Panc1 (cell line): Measurements from ENCODE around the gene DOCK3. TPM values are rescaled to one million over a fixed set of nuclear protein-coding genes. Genes with fewer than 3 reads are reported as not detected.

Experiments used
- ATAC-seq: fragments of 200-7000 bp; cut with Tn5 transposase; 2 replicates; pipeline ENCODE4 v1.9.1; 2020; ENCODE audit warnings: mild to moderate bottlenecking, moderate library complexity
- BruUV-seq: library from RNA; stranded (reverse); fragments of 400-500 nt; replicated peaks from 2 replicates; lab custom pipeline; 2021; lab: Mats Ljungman, UMichigan
- CTCF ChIA-PET: fragments of 300-600 bp; sonication (Branson Sonifier 250); formaldehyde crosslinking; loops from one replicate; lab custom pipeline; 2022; ENCODE audit warnings: antibody characterized with exemption; lab: Charles Lee
- POLR2A ChIA-PET: fragments of 300-600 bp; sonication (Branson Sonifier 250); formaldehyde crosslinking; loops from one replicate; lab custom pipeline; 2022; ENCODE audit warnings: antibody characterized with exemption; lab: Charles Lee
- DNase-seq: peaks from one replicate; pipeline ENCODE4 v3.0.0-alpha.2; 2010; ENCODE audit warnings: low read depth, low spot score
- H3K27ac ChIP-seq: 2 replicates; pipeline ENCODE4 v1.5.1; 2011; ENCODE audit warnings: mild to moderate bottlenecking, low read length, inconsistent platforms
- H3K27me3 ChIP-seq: fragments of 200-500 bp; sonication (Bioruptor generic); 2 replicates; pipeline ENCODE4 v1.6.0; 2014; ENCODE audit warnings: low read length, inconsistent platforms; ENCODE audit not compliant: control insufficient read depth, insufficient read depth
- H3K36me3 ChIP-seq: fragments of 200-500 bp; sonication (Bioruptor generic); 2 replicates; pipeline ENCODE4 v1.5.1; 2014; ENCODE audit warnings: inconsistent platforms, mild to moderate bottlenecking, low read length, moderate library complexity; ENCODE audit not compliant: control insufficient read depth, insufficient read depth
- H3K4me1 ChIP-seq: 2 replicates; pipeline ENCODE4 v1.5.1; 2011; ENCODE audit warnings: inconsistent platforms, mild to moderate bottlenecking, low read length, moderate library complexity; ENCODE audit not compliant: control insufficient read depth, insufficient read depth
- H3K4me3 ChIP-seq, 2 experiments: 2 replicates each; pipeline ENCODE4 v1.5.1; 2011 to 2012; ENCODE audit warnings: low read depth in 2 of 2, low read length in 2 of 2, mild to moderate bottlenecking in 2 of 2, inconsistent platforms in 1 of 2, moderate library complexity in 1 of 2
- H3K9me3 ChIP-seq: fragments of 200-500 bp; sonication (Bioruptor generic); 2 replicates; pipeline ENCODE4 v1.5.1; 2014; ENCODE audit warnings: low read depth, mild to moderate bottlenecking, inconsistent platforms, low read length, moderate library complexity; ENCODE audit not compliant: control insufficient read depth, insufficient read depth
- POLR2AphosphoS5 ChIP-seq: IDR thresholded peaks from 2 replicates; pipeline ENCODE4 v1.6.1; 2012; ENCODE audit warnings: mild to moderate bottlenecking, low read depth, low read length, moderate library complexity
- SIN3A ChIP-seq: IDR thresholded peaks from 2 replicates; pipeline ENCODE4 v1.6.1; 2012; ENCODE audit warnings: low read depth, mild to moderate bottlenecking, low read length, moderate library complexity, borderline replicate concordance; ENCODE audit not compliant: insufficient read depth
- TCF7L2 ChIP-seq: IDR thresholded peaks from 2 replicates; pipeline ENCODE4 v1.6.1; 2011; ENCODE audit warnings: mild to moderate bottlenecking, low read depth, low read length, inconsistent platforms
- in situ Hi-C: cut with HindIII; loops from 2 replicates; pipeline ENCODE4 v1.10.0; 2016; ENCODE audit warnings: low sequenced_read_pairs, low pct_unique_long_range_greater_than_20kb
- intact Hi-C: fragments of 100-400 bp; cut with micrococcal nuclease; formaldehyde crosslinking; loops from one replicate; pipeline ENCODE4 v1.10.0; 2022; ENCODE audit not compliant: unreplicated experiment
- total RNA-seq: library from RNA; stranded (reverse); gene quantifications from one replicate; pipeline ENCODE4 v1.2.1, GENCODE V29; 2021; ENCODE audit not compliant: unreplicated experiment
- TF ChIP-seq, protein P1 (sequence below), 2 experiments: IDR thresholded peaks; 2 replicates each; pipeline ENCODE4 v1.6.1; 2011 to 2012; ENCODE audit warnings: low read depth in 2 of 2, control low read depth in 1 of 2, low read length in 1 of 2, mild to moderate bottlenecking in 1 of 2, moderate library complexity in 1 of 2; ENCODE audit not compliant: insufficient read depth in 1 of 2
- TF ChIP-seq, protein P2 (sequence below): fragments of 450-650 bp; IDR thresholded peaks from 2 replicates; pipeline ENCODE4 v1.5.1; 2017; ENCODE audit warnings: mild to moderate bottlenecking

DOCK3 gene
- total RNA-seq, 1 experiment from 2014 or later, result 0.21 TPM

DNA sequence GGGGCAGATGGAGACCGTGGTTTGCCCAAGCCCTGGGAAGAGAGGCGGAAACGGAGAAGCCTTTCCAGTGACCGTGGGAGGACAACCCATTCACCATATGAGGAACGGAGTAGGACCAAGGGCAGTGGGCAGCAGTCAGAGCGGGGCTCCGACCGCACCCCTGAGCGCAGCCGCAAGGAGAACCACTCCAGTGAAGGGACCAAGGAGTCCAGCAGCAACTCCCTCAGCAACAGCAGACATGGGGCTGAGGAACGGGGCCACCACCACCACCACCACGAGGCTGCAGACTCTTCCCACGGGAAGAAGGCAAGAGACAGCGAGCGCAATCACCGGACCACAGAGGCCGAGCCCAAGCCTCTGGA lies 718.4 kb downstream of the DOCK3 start:
- peaks cover 22% of the 10 kb centered on the region for H3K4me1 ChIP-seq
- POLR2A ChIA-PET, result no interaction called here
- TF ChIP-seq, protein P1, sequence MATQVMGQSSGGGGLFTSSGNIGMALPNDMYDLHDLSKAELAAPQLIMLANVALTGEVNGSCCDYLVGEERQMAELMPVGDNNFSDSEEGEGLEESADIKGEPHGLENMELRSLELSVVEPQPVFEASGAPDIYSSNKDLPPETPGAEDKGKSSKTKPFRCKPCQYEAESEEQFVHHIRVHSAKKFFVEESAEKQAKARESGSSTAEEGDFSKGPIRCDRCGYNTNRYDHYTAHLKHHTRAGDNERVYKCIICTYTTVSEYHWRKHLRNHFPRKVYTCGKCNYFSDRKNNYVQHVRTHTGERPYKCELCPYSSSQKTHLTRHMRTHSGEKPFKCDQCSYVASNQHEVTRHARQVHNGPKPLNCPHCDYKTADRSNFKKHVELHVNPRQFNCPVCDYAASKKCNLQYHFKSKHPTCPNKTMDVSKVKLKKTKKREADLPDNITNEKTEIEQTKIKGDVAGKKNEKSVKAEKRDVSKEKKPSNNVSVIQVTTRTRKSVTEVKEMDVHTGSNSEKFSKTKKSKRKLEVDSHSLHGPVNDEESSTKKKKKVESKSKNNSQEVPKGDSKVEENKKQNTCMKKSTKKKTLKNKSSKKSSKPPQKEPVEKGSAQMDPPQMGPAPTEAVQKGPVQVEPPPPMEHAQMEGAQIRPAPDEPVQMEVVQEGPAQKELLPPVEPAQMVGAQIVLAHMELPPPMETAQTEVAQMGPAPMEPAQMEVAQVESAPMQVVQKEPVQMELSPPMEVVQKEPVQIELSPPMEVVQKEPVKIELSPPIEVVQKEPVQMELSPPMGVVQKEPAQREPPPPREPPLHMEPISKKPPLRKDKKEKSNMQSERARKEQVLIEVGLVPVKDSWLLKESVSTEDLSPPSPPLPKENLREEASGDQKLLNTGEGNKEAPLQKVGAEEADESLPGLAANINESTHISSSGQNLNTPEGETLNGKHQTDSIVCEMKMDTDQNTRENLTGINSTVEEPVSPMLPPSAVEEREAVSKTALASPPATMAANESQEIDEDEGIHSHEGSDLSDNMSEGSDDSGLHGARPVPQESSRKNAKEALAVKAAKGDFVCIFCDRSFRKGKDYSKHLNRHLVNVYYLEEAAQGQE (IDR thresholded peaks at IDR 0.05; ENCODE audit: insufficient read depth in 1 of 2, low read depth in 2 of 2, low read length in 1 of 2), result no peak
- TF ChIP-seq POLR2AphosphoS5 (no peak), SIN3A (no peak), TCF7L2 (no peak)
- TF ChIP-seq, protein P2, sequence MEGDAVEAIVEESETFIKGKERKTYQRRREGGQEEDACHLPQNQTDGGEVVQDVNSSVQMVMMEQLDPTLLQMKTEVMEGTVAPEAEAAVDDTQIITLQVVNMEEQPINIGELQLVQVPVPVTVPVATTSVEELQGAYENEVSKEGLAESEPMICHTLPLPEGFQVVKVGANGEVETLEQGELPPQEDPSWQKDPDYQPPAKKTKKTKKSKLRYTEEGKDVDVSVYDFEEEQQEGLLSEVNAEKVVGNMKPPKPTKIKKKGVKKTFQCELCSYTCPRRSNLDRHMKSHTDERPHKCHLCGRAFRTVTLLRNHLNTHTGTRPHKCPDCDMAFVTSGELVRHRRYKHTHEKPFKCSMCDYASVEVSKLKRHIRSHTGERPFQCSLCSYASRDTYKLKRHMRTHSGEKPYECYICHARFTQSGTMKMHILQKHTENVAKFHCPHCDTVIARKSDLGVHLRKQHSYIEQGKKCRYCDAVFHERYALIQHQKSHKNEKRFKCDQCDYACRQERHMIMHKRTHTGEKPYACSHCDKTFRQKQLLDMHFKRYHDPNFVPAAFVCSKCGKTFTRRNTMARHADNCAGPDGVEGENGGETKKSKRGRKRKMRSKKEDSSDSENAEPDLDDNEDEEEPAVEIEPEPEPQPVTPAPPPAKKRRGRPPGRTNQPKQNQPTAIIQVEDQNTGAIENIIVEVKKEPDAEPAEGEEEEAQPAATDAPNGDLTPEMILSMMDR, result no peak
- peaks cover 14% of the 10 kb centered on the region for H3K36me3 ChIP-seq
- no peak overlapping the region for H3K27ac ChIP-seq
- DNase-seq (no peak), ATAC-seq (no peak)
- H3K4me3 ChIP-seq, result no peak overlapping the region
- no peaks in the 10 kb centered on the region for H3K27me3 ChIP-seq
- no peaks in the 10 kb centered on the region for H3K9me3 ChIP-seq
- in situ Hi-C loops, result no loop called here
- no TSS peak for BruUV-seq
- CTCF ChIA-PET, result no interaction called here
- intact Hi-C loops, result no loop called here

- Histone ChIP-seq H3K4me3 (no peak overlapping the region), H3K27ac (no peak overlapping the region), H3K27me3 (no peaks in the 10 kb centered on the region), H3K36me3 (peaks cover 14% of the 10 kb centered on the region), H3K4me1 (peaks cover 17% of the 10 kb centered on the region), H3K9me3 (no peaks in the 10 kb centered on the region)
- POLR2A ChIA-PET, result no interaction called here
- in situ Hi-C loops, result no loop called here
- ATAC-seq (no peak), DNase-seq (no peak)
- no TSS peak for BruUV-seq
- CTCF ChIA-PET, result no interaction called here
- intact Hi-C loops, result no loop called here
- no peak for TF ChIP-seq SIN3A
- TF ChIP-seq, protein P2, result no peak
- no peak for TF ChIP-seq POLR2AphosphoS5
- TF ChIP-seq, protein P1 (IDR thresholded peaks at IDR 0.05; ENCODE audit: insufficient read depth in 1 of 2, low read depth in 2 of 2, low read length in 1 of 2), result no peak
Measured at GRCh38 chr3:51393564-51393963, 718.8 kb downstream of the DOCK3 start.
